ENCODE measurements around the gene HBS1L. TPM values are rescaled to one million over a fixed set of nuclear protein-coding genes. Genes with fewer than 3 reads are reported as not detected.

Gene HBS1L
- total RNA-seq, 1 experiment from 2014 or later, result 81.2 TPM

GRCh38 chr6:134948691-134949090 is 105.9 kb downstream of the HBS1L start:
- no peaks in the 10 kb centered on the region for H3K27me3 Mint-ChIP-seq (ENCODE audit: insufficient read depth, unreplicated experiment)
- no peak overlapping the region for H3K27ac Mint-ChIP-seq (ENCODE audit: unreplicated experiment)
- no peaks in the 10 kb centered on the region for H3K36me3 Mint-ChIP-seq (ENCODE audit: insufficient read depth, unreplicated experiment)
- no peaks in the 10 kb centered on the region for H3K9me3 Mint-ChIP-seq (ENCODE audit: unreplicated experiment)
- intact Hi-C loops (cut with micrococcal nuclease; ENCODE audit: unreplicated experiment), result loop anchor here (10.0 kb wide), 2 partner anchors 124 to 1024 kb away; no protein-coding TSS in a partner anchor
- H3K4me3 ChIP-seq (ENCODE audit: low read depth, low read length), result no peak overlapping the region
- H3K4me1 Mint-ChIP-seq (ENCODE audit: low read depth, unreplicated experiment), result no peaks in the 10 kb centered on the region
- no peaks in the 10 kb centered on the region for H3K36me3 ChIP-seq (ENCODE audit: control insufficient read depth, insufficient read depth, low read length)
- no peaks in the 10 kb centered on the region for H3K27me3 ChIP-seq (replicated peaks; ENCODE audit: control insufficient read depth, insufficient read depth, low read length)
- no peak overlapping the region for H3K4me3 Mint-ChIP-seq (ENCODE audit: unreplicated experiment)
- BruUV-seq (replicated peaks), result no TSS peak
- ChIA-PET POLR2A (no interaction called here), CTCF (no interaction called here)
- no peaks in the 10 kb centered on the region for H3K4me1 ChIP-seq
- DNase-seq, result no peak
- H3K9me3 ChIP-seq, result no peaks in the 10 kb centered on the region
- TF ChIP-seq CTCF (IDR thresholded peaks at IDR 0.05; ENCODE audit: insufficient read depth in 1 of 2, low read depth in 1 of 2, low read length in 1 of 2, severe bottlenecking in 1 of 2, unreplicated experiment in 1 of 2), result no peak

- no peaks in the 10 kb centered on the region for H3K9me3 Mint-ChIP-seq (ENCODE audit: unreplicated experiment)
- CTCF ChIA-PET, result no interaction called here
- no TSS peak for BruUV-seq (replicated peaks)
- POLR2A ChIA-PET, result no interaction called here
- no peaks in the 10 kb centered on the region for H3K27me3 Mint-ChIP-seq (ENCODE audit: insufficient read depth, unreplicated experiment)
- Histone ChIP-seq H3K27me3 (replicated peaks; ENCODE audit: control insufficient read depth, insufficient read depth, low read length) (no peaks in the 10 kb centered on the region), H3K4me1 (no peaks in the 10 kb centered on the region), H3K36me3 (ENCODE audit: control insufficient read depth, insufficient read depth, low read length) (no peaks in the 10 kb centered on the region), H3K9me3 (no peaks in the 10 kb centered on the region), H3K4me3 (ENCODE audit: low read depth, low read length) (no peak overlapping the region)
- no peak overlapping the region for H3K27ac Mint-ChIP-seq (ENCODE audit: unreplicated experiment)
- H3K36me3 Mint-ChIP-seq (ENCODE audit: insufficient read depth, unreplicated experiment), result no peaks in the 10 kb centered on the region
- no peak for DNase-seq
- H3K4me3 Mint-ChIP-seq (ENCODE audit: unreplicated experiment), result no peak overlapping the region
- TF ChIP-seq CTCF (IDR thresholded peaks at IDR 0.05; ENCODE audit: insufficient read depth in 1 of 2, low read depth in 1 of 2, low read length in 1 of 2, severe bottlenecking in 1 of 2, unreplicated experiment in 1 of 2), result no peak
- intact Hi-C loops (cut with micrococcal nuclease; ENCODE audit: unreplicated experiment), result loop anchor here (10.0 kb wide), 2 partner anchors 123 to 1023 kb away; no protein-coding TSS in a partner anchor
- no peaks in the 10 kb centered on the region for H3K4me1 Mint-ChIP-seq (ENCODE audit: low read depth, unreplicated experiment)
Observed at GRCh38 chr6:134948142-134948541, 106.5 kb downstream of the HBS1L start.

GRCh38 chr6:134945045-134945444 is 109.6 kb downstream of the HBS1L start:
- Histone ChIP-seq H3K27me3 (replicated peaks; ENCODE audit: control insufficient read depth, insufficient read depth, low read length) (no peaks in the 10 kb centered on the region), H3K9me3 (no peaks in the 10 kb centered on the region), H3K4me3 (ENCODE audit: low read depth, low read length) (no peak overlapping the region), H3K4me1 (no peaks in the 10 kb centered on the region), H3K36me3 (ENCODE audit: control insufficient read depth, insufficient read depth, low read length) (no peaks in the 10 kb centered on the region)
- Mint-ChIP-seq H3K27ac (ENCODE audit: unreplicated experiment) (no peak overlapping the region), H3K36me3 (ENCODE audit: insufficient read depth, unreplicated experiment) (no peaks in the 10 kb centered on the region), H3K4me3 (ENCODE audit: unreplicated experiment) (no peak overlapping the region), H3K4me1 (ENCODE audit: low read depth, unreplicated experiment) (no peaks in the 10 kb centered on the region), H3K9me3 (ENCODE audit: unreplicated experiment) (no peaks in the 10 kb centered on the region), H3K27me3 (ENCODE audit: insufficient read depth, unreplicated experiment) (no peaks in the 10 kb centered on the region)
- intact Hi-C loops (cut with micrococcal nuclease; ENCODE audit: unreplicated experiment), result loop anchor here (10.0 kb wide), 2 partner anchors 120 to 1020 kb away; no protein-coding TSS in a partner anchor
- no peak for TF ChIP-seq CTCF (IDR thresholded peaks at IDR 0.05; ENCODE audit: insufficient read depth in 1 of 2, low read depth in 1 of 2, low read length in 1 of 2, severe bottlenecking in 1 of 2, unreplicated experiment in 1 of 2)
- ChIA-PET POLR2A (no interaction called here), CTCF (no interaction called here)
- BruUV-seq (replicated peaks), result no TSS peak
- DNase-seq, result no peak

Data from Caco-2 (cell line).